22Rv1 (cell line): ENCODE results near the gene CRK.

Source experiments
- ZFX ChIP-seq: fragments of 450-650 bp; IDR thresholded peaks from 2 replicates; pipeline ENCODE4 v1.6.1; 2017; ENCODE audit warnings: antibody characterized with exemption, borderline replicate concordance
- TF ChIP-seq, protein P1 (sequence below): fragments of 450-650 bp; IDR thresholded peaks from 2 replicates; pipeline ENCODE4 v1.5.1; 2017; ENCODE audit warnings: mild to moderate bottlenecking

DNA sequence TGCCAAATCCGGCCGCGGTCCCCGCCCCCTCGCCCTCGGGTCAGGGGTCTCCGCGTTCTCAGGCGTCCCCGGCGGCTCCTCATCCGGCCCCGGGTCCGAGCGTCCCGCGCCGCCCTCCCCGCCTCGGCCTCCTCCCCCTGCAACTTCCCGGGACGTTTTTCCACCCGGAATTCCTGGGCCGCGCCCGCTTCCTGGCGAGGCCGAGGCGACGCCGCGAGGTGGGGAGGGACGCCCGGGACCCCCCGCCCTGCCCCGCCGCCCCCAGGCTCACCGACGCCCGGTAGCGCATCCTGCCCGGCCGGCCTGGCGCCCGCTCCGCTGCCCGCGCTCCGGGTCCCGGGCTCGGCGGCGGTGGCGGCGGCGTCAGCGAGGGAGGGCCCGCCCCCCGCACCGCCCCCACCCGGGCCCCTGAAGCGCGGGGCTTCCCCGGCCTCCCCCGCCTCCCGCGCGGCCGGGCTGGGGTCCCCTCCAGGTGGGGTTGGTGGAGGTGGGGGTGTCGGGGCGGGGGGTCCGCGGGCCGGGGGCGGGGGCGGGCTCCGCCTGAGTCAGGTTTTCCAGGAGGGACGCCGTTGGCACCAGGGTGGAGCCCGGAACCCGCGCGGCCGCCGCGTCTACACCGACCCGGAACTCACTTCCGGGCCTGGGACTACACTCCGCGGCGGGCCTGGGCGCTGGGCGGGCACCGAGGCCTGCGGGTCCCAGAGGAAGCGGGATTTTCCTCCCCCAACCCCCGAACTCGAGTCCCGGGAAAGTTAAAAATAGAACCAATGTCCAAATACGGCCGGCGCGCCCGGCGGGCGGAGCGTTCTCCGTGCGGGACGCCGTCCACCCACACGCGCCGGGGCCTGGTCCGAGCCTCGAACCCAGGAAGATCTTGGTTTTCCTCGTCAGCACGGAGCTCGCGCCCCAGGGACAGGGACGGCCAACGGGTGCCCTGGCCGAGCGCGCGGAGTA, 29.7 kb upstream of the CRK start:
- TF ChIP-seq, protein P1, sequence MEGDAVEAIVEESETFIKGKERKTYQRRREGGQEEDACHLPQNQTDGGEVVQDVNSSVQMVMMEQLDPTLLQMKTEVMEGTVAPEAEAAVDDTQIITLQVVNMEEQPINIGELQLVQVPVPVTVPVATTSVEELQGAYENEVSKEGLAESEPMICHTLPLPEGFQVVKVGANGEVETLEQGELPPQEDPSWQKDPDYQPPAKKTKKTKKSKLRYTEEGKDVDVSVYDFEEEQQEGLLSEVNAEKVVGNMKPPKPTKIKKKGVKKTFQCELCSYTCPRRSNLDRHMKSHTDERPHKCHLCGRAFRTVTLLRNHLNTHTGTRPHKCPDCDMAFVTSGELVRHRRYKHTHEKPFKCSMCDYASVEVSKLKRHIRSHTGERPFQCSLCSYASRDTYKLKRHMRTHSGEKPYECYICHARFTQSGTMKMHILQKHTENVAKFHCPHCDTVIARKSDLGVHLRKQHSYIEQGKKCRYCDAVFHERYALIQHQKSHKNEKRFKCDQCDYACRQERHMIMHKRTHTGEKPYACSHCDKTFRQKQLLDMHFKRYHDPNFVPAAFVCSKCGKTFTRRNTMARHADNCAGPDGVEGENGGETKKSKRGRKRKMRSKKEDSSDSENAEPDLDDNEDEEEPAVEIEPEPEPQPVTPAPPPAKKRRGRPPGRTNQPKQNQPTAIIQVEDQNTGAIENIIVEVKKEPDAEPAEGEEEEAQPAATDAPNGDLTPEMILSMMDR = no peak
- no peak for TF ChIP-seq ZFX
